GM19467 (cell line): ENCODE data around the gene C9orf78.
"Not testable (repeated sequence)": the region's sequence is repeated elsewhere in the genome, so short reads cannot be mapped to it uniquely, and the experiment has no call there.

Source experiments
- ATAC-seq: cut with Tn5 transposase; IDR thresholded peaks from one replicate; pipeline ENCODE4 v1.9.1; 2021; ENCODE audit warnings: mild to moderate bottlenecking, moderate library complexity; ENCODE audit not compliant: unreplicated experiment

The C9orf78 gene

DNA sequence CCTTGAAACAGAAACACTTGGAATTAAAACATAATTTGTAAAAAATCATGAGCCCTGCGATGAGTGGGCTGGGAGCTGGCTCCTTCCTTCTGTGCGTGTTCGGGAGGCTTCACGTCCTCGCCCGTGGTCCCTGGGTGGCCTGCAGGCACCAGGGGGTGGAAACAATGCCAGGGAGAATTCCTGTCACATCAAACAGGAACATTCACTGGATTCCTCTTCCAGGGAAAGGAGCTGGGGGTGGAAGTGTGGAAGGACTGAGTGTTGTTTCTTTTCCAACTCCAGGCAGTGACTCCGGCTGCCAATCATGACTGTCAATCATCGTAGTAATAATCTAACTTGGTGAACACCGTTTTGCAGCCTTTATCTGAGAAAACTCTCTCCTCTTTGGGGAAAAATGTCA lies 21.4 kb downstream of the C9orf78 start:
- ATAC-seq: no peak

DNA sequence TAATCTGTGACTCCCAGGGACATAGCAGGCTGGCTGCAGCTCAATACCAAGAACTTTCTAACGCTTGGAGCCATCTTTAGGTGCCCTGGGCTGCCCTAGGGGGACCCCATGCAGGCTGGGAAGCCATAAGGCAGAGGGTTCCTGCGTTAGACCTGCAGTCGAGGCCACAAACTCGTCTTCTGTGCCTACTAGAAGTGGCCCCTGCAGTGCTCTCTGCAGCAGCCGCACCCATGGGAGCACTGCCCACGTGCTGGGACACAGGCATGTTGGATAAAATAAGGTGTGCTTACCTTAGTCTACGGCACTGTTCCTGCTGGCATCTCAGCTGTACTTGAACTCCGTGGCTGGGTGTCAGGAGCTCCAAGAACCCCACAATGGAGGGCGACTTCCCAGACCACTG lies 22.7 kb downstream of the C9orf78 start:
- ATAC-seq: no peak

DNA sequence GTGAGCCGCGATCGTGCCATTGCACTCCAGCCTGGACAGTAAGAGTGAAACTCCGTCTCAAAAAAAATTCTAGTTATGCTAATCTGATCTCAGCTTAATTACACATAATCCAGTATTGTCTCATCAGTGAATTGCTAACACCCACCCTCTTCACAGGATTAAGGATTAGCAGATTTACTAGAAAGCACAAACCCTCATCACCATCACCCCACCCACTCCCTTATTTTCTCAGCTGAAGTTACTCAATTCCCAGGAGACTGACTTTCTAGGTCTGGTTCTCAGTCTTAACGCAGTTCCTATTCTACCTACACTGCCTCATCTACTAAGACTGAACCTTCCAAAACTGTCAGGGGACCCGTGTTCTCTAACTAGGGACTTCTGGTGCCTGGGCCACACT lies 23.1 kb downstream of the C9orf78 start:
- no peak for ATAC-seq

DNA sequence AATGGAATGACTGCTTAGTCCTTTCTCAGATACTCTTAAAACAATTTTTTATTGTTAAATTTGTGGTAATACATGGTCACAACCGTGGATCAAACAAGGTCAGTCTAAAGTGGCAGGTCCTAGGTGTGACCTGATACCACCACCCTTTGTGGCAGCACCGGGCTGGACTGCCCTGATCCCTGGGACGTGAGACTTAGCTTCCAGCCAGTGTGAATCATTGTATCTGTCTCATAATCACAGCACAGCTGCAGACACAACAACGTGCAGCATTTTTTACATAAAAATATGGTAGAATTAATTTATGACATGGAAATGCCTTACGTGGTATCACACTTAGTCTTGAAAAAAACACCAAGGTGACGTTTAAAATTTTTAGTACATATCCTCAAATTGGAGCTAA lies 24.3 kb downstream of the C9orf78 start:
- no peak for ATAC-seq

DNA sequence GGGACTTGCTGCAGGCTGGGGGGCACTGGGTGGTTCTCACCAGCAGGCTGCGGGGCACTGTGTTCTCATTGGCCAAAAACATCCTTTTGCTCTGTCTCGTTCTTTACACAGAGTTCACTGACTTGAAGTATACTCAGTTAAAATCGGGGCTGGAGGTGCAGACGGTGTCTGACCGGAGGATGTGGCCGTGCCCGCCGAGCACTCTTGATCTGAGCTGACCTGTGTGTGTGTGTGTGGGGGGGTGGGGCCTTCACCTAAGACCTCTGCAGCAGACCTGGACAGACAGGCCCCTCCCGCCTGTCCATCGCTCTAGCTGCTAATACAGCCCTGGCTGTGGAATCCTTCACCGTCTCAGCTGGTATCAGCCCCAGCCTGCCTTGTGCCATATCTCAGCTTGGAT lies 25.0 kb downstream of the C9orf78 start:
- ATAC-seq: no peak

DNA sequence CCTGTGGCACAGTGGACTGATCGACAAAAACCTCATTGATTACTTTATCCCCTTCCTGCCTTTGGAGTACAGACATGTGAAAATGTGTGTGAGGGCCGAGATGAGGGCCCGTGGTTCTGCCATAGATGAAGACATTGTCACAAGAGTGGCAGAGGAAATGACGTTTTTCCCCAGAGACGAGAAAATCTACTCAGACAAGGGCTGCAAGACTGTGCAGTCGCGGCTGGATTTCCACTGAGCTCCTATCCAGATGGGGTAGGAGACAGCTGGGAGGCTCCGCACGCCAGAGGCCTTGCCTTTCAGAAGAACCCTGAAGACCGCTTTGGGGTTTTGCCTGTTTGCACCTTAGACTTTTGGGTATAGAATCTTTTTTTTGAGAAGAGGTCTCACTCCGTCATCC lies 25.7 kb downstream of the C9orf78 start:
- no peak for ATAC-seq

DNA sequence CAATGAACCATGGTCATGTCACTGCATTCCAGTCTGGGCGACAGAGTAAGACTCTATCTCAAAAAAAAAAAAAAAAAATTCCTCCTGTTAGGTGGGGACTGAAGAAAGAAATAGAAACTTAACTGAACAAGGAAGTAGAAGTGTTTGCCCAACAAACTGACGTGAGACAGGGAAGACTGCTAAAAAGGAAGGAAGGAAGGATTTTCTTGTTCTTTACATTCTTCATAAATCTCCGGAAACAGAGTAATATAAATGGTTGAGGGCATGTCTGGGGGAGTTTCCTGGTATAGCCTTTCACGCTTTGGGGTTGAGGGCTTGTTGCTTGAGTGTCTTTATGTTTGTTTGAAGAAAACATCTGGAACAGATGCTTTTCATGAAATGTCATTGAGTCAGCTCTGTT lies 29.0 kb downstream of the C9orf78 start:
- ATAC-seq: no peak

DNA sequence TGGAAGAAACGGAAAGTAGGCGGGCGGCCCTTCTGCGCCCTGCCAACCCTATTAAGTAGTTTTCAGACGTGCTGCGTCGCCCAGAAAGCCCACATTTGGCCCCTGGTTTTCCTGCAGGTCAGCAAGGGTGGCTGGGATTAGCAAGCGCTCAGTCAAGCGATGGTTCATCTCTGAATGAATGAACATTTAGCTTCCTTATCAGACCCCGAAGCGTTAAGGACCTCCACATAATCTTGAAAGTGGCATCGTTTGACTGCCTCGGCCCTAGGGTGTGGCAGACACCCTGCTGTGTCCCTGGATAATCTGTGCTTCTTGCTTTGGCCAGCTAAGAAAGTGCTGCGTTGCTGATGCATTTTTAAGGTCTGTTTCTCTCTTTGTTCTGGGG lies 31.4 kb downstream of the C9orf78 start:
- ATAC-seq: no peak

DNA sequence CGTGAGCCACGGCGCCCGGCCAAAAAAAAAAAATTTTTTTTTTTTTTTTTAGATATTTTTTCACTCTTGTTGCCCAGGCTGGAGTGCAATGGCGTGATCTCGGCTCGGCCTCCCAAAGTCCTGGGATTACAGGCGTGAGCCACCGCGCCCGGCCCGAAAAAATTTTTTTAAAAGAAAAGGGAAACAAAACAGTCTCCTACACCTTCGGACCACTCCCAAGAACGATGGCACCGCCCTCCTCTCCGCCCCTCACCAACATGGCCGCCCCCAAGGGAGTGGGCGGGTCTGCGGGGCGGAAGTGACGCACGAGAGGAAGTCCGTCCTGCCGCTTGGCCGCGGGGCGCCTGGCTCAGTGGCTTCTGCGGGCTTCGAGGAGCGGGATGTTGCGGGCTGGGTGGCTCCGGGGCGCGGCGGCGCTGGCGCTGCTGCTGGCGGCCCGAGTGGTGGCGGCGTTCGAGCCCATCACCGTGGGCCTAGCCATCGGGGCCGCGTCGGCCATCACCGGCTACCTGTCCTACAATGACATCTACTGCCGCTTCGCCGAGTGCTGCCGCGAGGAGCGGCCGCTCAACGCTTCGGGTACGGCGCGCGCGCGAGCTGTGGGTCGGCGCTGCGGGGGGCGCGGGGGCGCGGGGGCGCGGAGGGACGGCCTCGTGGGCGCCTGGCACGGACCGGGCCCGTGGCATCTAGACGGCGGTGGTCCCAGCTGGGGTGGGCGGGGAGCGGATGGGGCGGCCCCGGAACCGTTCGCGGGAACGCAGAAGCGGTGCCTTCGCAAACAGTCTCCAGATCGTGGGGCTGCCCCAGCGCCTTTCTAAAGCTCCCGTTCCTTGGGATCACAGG lies 32.0 kb downstream of the C9orf78 start, which contains the start of gene TOR1B:
TOR1B (plus strand) TSS at position 352 of the 843 bp plus-strand sequence; CDS start at position 381, 29 bp downstream.
- ATAC-seq: peak; percentile 92

DNA sequence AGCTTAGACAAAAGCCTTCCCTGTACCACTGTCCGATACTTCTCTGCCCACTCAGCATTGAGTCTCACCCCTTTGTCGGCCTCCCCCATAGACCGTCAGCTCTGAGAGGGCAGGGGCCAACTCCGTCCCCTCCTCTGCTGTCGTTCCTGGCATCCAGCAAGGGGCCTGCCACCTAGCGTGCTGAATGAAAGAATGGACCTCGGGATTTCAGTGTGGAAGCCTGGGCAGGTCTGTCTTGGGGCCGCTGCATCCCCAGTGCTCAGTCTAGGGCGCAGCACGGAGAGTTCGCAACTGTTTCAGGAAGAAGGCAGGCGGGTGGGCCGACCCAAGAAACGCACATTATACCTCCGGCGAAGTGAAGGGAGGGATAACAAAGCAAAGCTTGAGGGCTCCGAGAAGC lies 33.6 kb downstream of the C9orf78 start:
- ATAC-seq: no peak

DNA sequence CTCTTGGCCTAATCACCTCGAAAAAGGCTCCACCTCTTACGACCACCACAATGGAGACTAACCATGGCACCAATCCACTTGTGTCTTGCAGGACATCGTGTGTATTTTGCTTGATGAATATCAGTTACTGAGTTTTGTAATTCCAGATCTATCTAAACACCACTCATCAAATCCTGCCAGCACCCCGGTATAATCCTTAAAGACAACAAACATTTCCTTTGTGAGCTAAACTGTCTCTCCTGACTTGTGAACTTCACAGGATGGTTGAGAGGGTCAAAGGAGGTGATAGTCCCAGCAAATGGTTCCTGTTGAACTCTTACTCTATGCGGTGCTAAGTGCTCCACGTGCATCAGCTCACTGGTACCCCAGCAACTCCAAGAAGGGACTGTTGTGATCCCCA lies 36.1 kb downstream of the C9orf78 start:
- no peak for ATAC-seq

DNA sequence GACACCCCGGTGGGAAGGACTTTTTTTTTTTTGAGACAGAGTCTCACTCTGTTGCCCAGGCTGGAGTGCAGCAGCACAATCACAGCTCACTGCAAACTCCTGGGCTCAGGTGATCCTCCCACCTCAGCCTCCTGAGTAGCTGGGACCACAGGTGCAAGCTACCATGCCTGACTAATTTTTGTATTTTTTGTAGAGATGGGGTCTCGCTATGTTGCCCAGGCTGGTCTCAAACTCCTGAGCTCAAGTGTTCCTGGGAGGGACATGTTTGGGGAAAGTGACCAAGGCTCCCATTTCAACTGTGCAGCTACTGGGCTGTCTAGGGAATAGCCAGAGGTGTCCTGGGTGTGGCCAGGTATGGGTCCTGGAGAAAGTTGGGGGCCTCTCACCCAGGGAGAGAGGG lies 39.0 kb downstream of the C9orf78 start:
- ATAC-seq: not testable (repeated sequence)

DNA sequence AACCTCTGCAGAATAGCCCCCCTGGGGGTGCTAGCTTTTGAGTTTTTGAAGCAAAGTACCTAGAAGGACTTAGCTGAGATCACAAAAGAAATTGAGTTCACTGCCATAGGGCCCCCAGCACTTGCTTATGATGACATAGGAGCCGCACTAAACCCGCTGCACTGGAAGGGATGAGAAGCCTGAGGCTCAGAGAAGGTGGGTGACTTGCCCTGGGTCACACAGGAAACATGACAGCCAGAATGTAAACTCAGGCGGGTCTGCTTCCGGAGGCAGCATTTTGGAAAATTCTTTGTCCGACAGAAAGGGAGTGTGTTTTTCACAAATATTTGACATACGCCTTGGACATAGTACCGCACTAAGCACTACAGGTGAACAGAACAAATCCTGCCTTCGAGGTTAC lies 40.5 kb downstream of the C9orf78 start:
- no peak for ATAC-seq

DNA sequence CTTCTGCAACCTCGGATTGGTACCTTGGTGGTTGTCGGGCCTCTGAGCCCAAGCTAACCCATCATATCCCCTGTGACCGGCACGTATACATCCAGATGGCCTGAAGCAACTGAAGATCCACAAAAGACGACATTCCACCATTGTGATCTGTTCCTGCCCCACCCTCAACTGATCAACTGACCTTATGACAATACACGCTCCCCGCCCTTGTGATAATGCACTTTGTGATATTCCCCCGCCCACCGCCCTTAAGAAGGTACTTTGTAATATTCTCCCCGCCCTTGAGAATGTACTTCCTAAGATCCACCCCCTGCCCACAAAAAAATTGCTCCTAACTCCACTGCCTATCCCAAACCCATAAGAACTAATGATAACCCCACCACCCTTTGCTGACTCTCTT lies 48.6 kb downstream of the C9orf78 start:
- no peak for ATAC-seq

DNA sequence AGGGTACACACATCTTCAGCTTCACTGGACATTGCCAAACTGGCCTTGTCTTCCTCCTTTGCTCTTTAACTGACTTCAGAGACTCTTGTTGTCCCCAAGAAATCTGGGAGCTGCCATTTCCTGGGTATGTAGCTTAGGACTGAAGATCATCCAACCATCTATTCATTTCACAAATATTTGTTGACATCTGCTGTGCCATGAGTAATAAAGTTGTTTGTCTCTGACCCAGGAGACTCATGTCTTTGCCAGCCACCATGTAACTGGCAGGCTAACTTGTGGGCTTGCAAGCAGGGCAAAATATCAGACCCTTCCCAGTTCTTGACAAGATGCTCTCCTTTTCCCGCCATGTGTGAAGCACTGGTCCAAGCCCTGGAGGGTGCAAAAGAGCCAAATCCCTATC lies 49.2 kb downstream of the C9orf78 start:
- no peak for ATAC-seq

DNA sequence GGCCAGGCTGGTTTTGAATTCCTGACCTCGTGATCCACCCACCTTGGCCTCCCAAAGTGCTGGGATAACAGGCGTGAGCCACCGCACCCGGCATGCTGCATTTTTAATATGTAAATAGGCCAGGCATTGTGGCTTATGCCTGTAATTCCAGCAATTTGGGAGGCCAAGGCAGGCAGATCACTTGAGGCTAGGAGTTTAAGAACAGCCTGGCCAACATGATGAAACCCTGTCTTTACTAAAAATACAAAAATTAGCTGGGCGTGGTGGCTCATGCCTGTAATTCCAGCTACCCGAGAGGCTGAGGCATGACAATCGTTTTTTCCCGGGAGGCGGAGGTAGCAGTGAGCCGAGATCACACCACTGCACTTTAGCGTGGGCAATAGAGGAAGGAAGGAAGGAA lies 50.1 kb downstream of the C9orf78 start:
- ATAC-seq: not testable (repeated sequence)

DNA sequence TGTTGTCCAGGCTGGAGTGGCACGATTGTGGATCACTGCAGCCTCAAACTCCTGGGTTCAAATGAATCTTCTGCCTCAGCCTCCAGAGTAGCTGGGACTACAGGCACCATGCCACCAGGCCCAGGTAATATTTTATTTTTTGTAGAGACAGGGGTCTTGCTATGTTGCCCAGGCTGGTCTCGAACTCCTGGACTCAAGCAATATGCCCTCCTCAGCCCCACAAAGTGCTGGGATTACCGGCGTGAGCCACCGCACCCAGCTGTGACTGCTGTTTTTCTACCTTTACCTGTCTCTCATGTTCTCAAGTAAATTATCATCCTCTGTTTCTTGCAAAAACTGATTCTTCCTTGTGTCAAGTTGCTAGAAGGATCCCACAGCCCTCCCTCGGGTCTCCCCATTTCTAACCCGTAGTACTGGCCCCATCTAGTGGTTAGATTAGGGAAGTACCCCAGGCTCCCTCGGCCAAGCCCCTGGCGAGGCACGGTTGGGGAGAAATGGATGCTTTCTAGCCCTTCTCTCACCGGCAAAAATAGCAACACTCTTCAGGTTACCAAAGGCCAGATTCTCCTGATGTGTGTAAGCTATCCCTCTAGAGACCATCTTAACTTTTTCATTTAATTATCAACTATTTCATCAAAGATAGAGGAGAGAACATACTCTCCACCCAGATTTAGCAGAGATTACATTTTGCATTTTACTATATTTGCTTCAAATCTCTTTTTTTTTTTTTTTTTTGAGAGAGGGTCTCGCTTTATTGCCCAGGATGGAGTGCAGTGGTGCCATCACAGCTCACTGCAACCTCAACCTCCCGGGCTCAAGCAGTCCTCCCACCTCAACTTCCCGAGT lies 51.3 kb downstream of the C9orf78 start:
- ATAC-seq: no peak

DNA sequence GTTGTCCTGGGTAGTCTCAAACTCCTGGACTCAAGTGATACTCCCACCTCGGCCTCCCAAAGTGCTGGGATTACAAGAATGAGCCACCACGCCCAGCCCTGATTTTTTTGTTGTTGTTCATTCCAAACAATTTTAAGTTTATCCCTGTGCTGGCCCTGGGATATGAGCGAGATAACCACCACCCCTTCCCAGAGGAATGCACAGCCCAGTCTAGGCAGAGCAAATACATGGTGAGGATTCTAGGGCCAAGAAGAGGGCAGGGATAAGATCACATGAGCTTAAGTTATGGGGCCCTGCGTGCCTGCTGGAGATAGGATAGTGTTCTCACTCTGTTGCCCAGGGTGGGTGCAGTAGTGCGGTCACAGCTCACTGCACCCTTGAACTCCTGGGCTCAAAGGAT lies 53.1 kb downstream of the C9orf78 start:
- no peak for ATAC-seq

DNA sequence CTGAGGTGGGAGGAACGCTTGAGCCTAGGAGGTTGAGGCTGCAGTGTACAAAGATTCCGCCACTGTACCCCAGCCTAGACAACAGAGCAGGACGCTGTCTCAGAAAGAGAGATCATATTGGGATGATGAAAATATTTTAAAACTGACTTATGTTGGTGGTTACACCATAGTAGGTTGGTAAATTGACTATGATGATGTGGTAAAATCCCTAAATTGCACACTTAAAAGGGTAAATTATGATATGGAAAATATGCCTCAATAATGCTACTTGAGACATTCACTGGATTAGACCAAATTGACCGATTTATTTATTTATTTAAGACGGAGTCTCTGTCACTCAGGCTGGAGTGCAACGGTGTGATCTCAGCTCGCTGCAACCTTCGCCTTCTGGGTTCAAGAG lies 53.9 kb downstream of the C9orf78 start:
- ATAC-seq: no peak

DNA sequence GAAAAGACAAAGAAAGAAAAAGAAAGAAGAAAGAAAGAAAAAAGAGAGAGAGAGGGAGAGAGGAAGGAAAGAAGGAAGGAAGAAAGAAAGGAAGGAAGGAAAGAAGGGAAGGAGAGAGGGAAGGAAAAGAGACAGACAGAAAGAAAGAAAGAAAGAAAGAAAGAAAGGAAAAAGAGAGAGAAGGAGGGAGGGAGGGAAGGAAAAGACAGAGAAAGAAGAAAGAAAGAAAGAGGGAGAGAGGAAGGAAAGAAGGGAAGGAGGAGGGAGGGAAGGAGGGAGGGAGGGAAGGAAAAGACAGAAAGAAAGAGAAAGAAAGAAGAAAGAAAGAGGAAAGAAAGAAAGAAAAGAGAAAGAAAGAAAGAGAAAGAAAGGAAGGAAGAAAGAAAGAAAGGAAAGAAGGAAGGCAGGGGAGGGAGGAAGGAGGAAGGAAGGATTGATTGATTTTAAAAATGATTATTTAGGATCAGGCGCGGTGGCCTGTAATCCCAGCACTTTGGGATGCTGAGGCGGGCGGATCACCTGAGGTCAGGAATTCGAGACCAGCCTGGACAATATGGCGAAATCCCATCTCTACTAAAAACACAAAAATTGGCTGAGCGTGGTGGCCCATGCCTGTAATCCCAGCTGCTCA lies 55.4 kb downstream of the C9orf78 start:
- ATAC-seq: no peak

DNA sequence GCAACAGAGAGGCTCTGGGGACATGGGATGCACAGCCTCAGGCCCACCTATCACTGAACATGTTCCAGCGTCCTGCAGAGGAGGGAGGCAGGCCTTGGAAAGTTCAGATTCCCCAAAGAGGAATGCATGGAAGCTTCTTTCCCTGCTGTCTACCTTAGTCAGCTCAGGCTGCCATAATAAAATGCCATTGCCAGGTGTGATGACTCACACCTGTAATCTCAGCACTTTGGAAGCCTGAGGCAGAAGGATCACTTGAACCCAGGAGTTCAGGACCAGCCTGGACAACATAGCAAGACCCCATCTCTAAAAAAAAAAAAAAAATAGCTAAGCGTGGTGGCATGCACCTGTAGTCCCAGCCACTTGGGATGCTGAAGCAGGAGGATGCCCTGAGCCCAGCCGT lies 56.6 kb downstream of the C9orf78 start:
- ATAC-seq: no peak

DNA sequence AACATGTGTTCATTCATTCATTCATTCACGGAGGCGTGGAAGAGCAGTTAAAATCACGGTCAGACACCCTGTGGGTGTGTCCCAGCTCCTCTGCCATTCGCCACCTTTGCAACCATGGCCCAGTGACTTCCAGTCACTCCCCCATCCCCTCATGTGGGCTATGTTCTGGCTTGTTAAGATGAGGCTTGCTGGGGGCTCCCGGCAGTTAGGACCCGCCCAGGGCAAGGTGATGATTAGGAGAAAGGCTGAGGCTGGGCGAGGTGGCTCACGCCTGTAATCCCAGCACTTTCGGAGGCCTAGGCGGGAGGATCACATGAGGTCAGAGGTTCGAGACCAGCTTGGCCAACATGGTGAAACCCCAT lies 57.3 kb downstream of the C9orf78 start:
- ATAC-seq: no peak
